KMS-11 (cell line): ENCODE measurements around the gene OCA2.

Experiments used
- H2AFZ ChIP-seq: fragments of 200-600 bp; sonication (generic); 2 replicates; pipeline ENCODE4 v1.6.1; 2016; ENCODE audit warnings: antibody characterized with exemption, mixed run types, low read depth
- H3K27ac ChIP-seq: fragments of 200-600 bp; sonication (generic); 2 replicates; pipeline ENCODE4 v1.6.1; 2016; ENCODE audit warnings: mild to moderate bottlenecking, mixed run types
- H3K27me3 ChIP-seq: fragments of 200-600 bp; sonication (generic); 2 replicates; pipeline ENCODE4 v1.6.1; 2017; ENCODE audit warnings: mild to moderate bottlenecking, low read depth, mixed run types, moderate library complexity; ENCODE audit not compliant: insufficient read depth
- H3K36me3 ChIP-seq: fragments of 200-600 bp; sonication (generic); 2 replicates; pipeline ENCODE4 v1.6.1; 2017; ENCODE audit warnings: mild to moderate bottlenecking, mixed run types; ENCODE audit not compliant: insufficient read depth
- H3K4me1 ChIP-seq: fragments of 200-600 bp; sonication (generic); 2 replicates; pipeline ENCODE4 v1.6.1; 2016; ENCODE audit warnings: mild to moderate bottlenecking, low read depth, mixed run types; ENCODE audit not compliant: poor library complexity, severe bottlenecking
- H3K4me2 ChIP-seq: fragments of 200-600 bp; sonication (generic); 2 replicates; pipeline ENCODE4 v1.7.0; 2016; ENCODE audit warnings: mild to moderate bottlenecking, mixed run types
- H3K4me3 ChIP-seq: fragments of 200-600 bp; sonication (generic); IDR thresholded peaks from 2 replicates; pipeline ENCODE4 v1.6.1; 2017; ENCODE audit warnings: low read depth, low read length, mixed read lengths; ENCODE audit not compliant: insufficient read depth
- H3K79me2 ChIP-seq: fragments of 200-600 bp; sonication (generic); 2 replicates; pipeline ENCODE4 v1.6.1; 2016; ENCODE audit warnings: low read depth, mixed run types; ENCODE audit not compliant: insufficient read depth
- H3K9ac ChIP-seq: fragments of 200-600 bp; sonication (generic); 2 replicates; pipeline ENCODE4 v1.6.1; 2016; ENCODE audit warnings: mild to moderate bottlenecking, mixed run types
- H4K20me1 ChIP-seq: fragments of 200-600 bp; sonication (generic); 2 replicates; pipeline ENCODE4 v1.6.1; 2016; ENCODE audit warnings: mild to moderate bottlenecking, mixed run types; ENCODE audit not compliant: insufficient read depth
- CTCF ChIP-seq: fragments of 200-600 bp; sonication (generic); conservative IDR thresholded peaks from 2 replicates; pipeline ENCODE4 v1.6.1; 2017; ENCODE audit warnings: low read depth, mild to moderate bottlenecking, antibody characterized with exemption, low read length, moderate library complexity, mixed read lengths

The OCA2 gene

GRCh38 chr15:28022961-28023360 lies 76.2 kb downstream of the OCA2 start:
- H3K27ac ChIP-seq = no peak overlapping the region
- H3K4me2 ChIP-seq = no peak overlapping the region
- no peak overlapping the region for H3K9ac ChIP-seq
- no peaks in the 10 kb centered on the region for H3K4me1 ChIP-seq
- no peak for TF ChIP-seq CTCF
- H4K20me1 ChIP-seq = no peaks in the 10 kb centered on the region
- no peaks in the 10 kb centered on the region for H3K27me3 ChIP-seq
- H2AFZ ChIP-seq = no peak overlapping the region
- H3K4me3 ChIP-seq = no peak overlapping the region
- no peaks in the 10 kb centered on the region for H3K36me3 ChIP-seq
- no peaks in the 10 kb centered on the region for H3K79me2 ChIP-seq

GRCh38 chr15:28022181-28022580 lies 76.9 kb downstream of the OCA2 start:
- no peaks in the 10 kb centered on the region for H3K36me3 ChIP-seq
- no peaks in the 10 kb centered on the region for H3K4me1 ChIP-seq
- no peak overlapping the region for H3K4me3 ChIP-seq
- no peak overlapping the region for H3K9ac ChIP-seq
- H3K4me2 ChIP-seq = no peak overlapping the region
- H3K79me2 ChIP-seq = no peaks in the 10 kb centered on the region
- no peak overlapping the region for H3K27ac ChIP-seq
- no peak overlapping the region for H2AFZ ChIP-seq
- no peaks in the 10 kb centered on the region for H4K20me1 ChIP-seq
- no peaks in the 10 kb centered on the region for H3K27me3 ChIP-seq
- no peak for TF ChIP-seq CTCF

GRCh38 chr15:28021281-28022039 lies 77.7 kb downstream of the OCA2 start:
- peak; percentile 43; the same call in 1 of the 2 replicates for TF ChIP-seq CTCF
- H3K4me3 ChIP-seq = no peak overlapping the region
- no peak overlapping the region for H3K27ac ChIP-seq
- no peaks in the 10 kb centered on the region for H3K4me1 ChIP-seq
- H4K20me1 ChIP-seq = no peaks in the 10 kb centered on the region
- no peaks in the 10 kb centered on the region for H3K79me2 ChIP-seq
- H3K36me3 ChIP-seq = no peaks in the 10 kb centered on the region
- no peak overlapping the region for H3K9ac ChIP-seq
- H3K4me2 ChIP-seq = no peak overlapping the region
- no peaks in the 10 kb centered on the region for H3K27me3 ChIP-seq
- H2AFZ ChIP-seq = no peak overlapping the region

- Histone ChIP-seq H3K79me2 (no peaks in the 10 kb centered on the region), H3K4me3 (no peak overlapping the region), H4K20me1 (no peaks in the 10 kb centered on the region), H3K9ac (no peak overlapping the region), H3K36me3 (no peaks in the 10 kb centered on the region), H3K4me1 (no peaks in the 10 kb centered on the region), H3K27ac (no peak overlapping the region), H3K4me2 (no peak overlapping the region), H3K27me3 (no peaks in the 10 kb centered on the region), H2AFZ (no peak overlapping the region)
- no peak for TF ChIP-seq CTCF
These were observed 78.5 kb downstream of the OCA2 start for GRCh38 chr15:28020644-28021043.
